Astrocyte of the cerebellum (primary cell): ENCODE results near the gene RNLS.

ENCODE experiments used
- DNase-seq: peaks from one replicate; pipeline ENCODE4 v3.0.0-alpha.2; 2011; ENCODE audit warnings: low read depth
- H3K4me3 ChIP-seq: 2 replicates; pipeline ENCODE4 v1.5.1; 2011; ENCODE audit warnings: mild to moderate bottlenecking, low read depth, low read length, moderate library complexity
- CTCF ChIP-seq: IDR thresholded peaks from 2 replicates; pipeline ENCODE4 v1.5.1; 2012; ENCODE audit warnings: low read length, low read depth, moderate library complexity, mild to moderate bottlenecking; ENCODE audit errors: missing control alignments
- in situ Hi-C: cut with HindIII; loops from 2 replicates; pipeline ENCODE4 v1.10.0; 2017; ENCODE audit warnings: low sequenced_read_pairs

The RNLS gene

GRCh38 chr10:88253622-88254021, 329.5 kb downstream of the RNLS start:
- TF ChIP-seq CTCF: no peak
- DNase-seq: no peak
- in situ Hi-C loops: no loop called here
- H3K4me3 ChIP-seq: no peak overlapping the region

DNA sequence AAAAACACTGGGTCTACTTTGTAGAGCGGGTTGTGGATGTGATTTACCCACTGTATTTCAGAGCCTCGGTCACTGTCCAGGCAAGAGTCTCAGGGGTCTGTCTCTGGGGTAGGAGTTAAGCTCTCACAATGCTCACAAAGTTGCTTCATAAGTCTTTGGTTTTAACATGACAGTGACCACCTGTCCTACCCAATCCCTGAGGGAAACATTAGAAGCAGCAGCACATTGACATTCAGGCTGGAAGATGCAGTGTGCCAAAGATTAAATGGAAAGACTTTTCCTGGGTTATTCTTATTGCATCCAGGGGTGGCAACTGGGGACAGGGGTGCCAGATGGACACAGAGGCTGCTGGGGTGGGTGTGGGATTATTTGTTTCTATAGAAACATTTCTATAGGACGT, 330.0 kb downstream of the RNLS start:
- no peak for TF ChIP-seq CTCF
- H3K4me3 ChIP-seq: no peak overlapping the region
- in situ Hi-C loops: no loop called here
- no peak for DNase-seq

DNA sequence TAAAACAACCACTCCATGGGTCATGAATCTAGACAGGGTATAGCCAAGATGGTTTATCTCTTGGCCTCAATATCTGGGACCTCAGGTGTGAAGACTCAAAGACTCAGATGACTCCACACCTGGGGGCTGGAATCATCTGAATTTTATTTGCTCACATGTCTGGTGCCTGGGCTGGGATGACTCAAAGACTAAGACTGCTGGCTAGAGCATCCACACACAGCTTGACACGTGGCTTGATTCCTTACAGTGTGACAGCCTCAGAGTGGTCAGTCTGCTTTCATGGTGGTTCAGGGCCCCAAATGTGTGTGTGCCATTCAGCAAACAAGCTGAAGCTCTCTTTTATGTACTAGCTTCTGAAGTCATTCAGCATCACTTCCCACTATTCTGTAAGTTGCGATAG, 333.7 kb downstream of the RNLS start:
- DNase-seq: no peak
- TF ChIP-seq CTCF: no peak
- in situ Hi-C loops: loop anchor here (25.0 kb wide), 1 partner anchor 387 kb away; the partner anchor contains the start of genes KLLN and PTEN
- H3K4me3 ChIP-seq: no peak overlapping the region

DNA sequence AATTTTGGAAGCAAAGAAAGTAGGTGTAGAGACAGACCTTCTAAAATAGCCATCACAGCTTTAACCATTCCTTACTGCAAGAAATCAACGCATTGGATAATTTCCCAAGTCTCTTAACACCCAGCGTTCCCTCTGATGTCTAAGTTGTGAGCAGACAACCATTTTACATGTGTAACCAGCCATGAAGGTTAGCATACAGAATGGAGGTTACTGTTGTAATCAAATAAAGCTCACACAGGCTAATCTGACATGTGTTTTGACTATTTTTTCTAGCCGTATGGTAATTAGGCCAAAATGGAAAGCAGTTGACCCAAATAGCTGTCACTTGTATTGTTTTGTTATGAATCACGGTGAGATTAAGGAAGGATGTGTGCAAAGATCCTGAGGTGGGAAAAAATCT, 336.4 kb downstream of the RNLS start:
- no peak overlapping the region for H3K4me3 ChIP-seq
- in situ Hi-C loops: loop anchor here (25.0 kb wide), 1 partner anchor 384 kb away; the partner anchor contains the start of genes KLLN and PTEN
- no peak for DNase-seq
- TF ChIP-seq CTCF: no peak

DNA sequence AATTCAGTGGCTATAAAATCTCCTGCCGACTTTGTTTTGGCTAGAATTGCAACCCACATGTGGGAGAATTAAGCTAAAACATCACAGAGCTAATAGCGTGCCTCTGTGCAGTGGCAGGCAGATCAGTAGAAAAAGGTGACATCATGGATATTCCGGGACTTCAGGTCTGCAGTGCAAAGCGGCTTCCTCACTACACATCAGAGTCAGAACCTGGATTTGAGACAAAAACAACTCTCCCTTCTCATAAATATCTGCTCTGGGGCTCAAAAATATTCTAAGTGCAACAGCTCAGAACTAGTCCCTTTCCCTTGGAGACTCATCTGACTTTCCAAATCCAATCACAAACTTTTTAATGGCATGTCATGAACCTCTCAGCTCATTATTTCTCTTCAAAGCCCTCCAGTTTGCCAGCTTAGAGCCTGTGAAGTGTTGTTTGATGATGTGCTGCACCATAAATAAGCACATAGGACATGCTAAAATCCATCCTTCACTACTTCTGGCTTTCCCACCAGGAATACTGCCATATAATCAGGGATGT, 337.1 kb downstream of the RNLS start:
- TF ChIP-seq CTCF: no peak
- no peak for DNase-seq
- no peak overlapping the region for H3K4me3 ChIP-seq
- in situ Hi-C loops: loop anchor here (25.0 kb wide), 1 partner anchor 384 kb away; the partner anchor contains the start of genes KLLN and PTEN

GRCh38 chr10:88244781-88245625, 338.1 kb downstream of the RNLS start:
- in situ Hi-C loops: loop anchor here (25.0 kb wide), 1 partner anchor 383 kb away; the partner anchor contains the start of genes KLLN and PTEN
- no peak for DNase-seq
- H3K4me3 ChIP-seq: no peak overlapping the region
- no peak for TF ChIP-seq CTCF
